Upper lobe of left lung (tissue), 4 donors: Measurements from ENCODE around the gene PLEKHA4.
A peak's percentile ranks its signal among the peaks of the same experiment; 100 is the strongest.

ENCODE experiments used
- POLR2A ChIP-seq, 4 donors: fragments of 450-650 bp; IDR thresholded peaks; one replicate each; pipeline ENCODE4 v1.5.1; 2016 to 2017; ENCODE audit warnings: antibody characterized with exemption in 4 of 4, mild to moderate bottlenecking in 2 of 4
- POLR2AphosphoS5 ChIP-seq, 2 donors: sonication (generic); formaldehyde crosslinking; IDR thresholded peaks; one replicate each; pipeline ENCODE4 v1.5.1; 2017; ENCODE audit warnings: antibody characterized with exemption in 2 of 2
- TF ChIP-seq, protein P1 (sequence below), 6 experiments: fragments of 450-650 bp in 4 of 6; fragments of 200-600 bp in 2 of 6; sonication (generic) in 2 of 6; IDR thresholded peaks; one replicate each; pipeline ENCODE4 v1.5.1; 2016 to 2019; ENCODE audit warnings: antibody characterized with exemption in 6 of 6

DNA sequence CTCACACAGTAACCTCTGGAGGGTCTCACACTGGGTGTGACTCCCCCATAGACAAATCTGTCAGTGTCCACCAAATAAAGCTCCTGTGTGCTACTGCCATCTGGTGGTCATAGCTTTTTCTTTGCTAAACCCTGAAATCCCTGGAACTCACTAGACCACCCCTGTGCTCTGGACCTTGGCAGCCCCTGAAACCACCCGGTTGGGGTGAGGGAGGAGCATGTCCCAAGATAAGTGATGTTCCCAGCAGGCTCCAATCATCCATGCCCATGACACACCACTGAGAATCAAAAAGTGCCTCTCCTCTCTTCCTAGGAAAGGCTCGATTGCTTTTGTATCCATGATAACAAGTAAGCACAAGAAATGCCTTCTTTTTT is 25.6 kb downstream of the PLEKHA4 start:
- TF ChIP-seq POLR2AphosphoS5 (IDR thresholded peaks at IDR 0.05) (no peak), POLR2A (IDR thresholded peaks at IDR 0.05) (no peak)
- TF ChIP-seq, protein P1, sequence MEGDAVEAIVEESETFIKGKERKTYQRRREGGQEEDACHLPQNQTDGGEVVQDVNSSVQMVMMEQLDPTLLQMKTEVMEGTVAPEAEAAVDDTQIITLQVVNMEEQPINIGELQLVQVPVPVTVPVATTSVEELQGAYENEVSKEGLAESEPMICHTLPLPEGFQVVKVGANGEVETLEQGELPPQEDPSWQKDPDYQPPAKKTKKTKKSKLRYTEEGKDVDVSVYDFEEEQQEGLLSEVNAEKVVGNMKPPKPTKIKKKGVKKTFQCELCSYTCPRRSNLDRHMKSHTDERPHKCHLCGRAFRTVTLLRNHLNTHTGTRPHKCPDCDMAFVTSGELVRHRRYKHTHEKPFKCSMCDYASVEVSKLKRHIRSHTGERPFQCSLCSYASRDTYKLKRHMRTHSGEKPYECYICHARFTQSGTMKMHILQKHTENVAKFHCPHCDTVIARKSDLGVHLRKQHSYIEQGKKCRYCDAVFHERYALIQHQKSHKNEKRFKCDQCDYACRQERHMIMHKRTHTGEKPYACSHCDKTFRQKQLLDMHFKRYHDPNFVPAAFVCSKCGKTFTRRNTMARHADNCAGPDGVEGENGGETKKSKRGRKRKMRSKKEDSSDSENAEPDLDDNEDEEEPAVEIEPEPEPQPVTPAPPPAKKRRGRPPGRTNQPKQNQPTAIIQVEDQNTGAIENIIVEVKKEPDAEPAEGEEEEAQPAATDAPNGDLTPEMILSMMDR (IDR thresholded peaks at IDR 0.05) = peak; percentile 49 to 75 (median 66)
